Activated naive CD8-positive, alpha-beta T cell treated with anti-CD3 and anti-CD28 coated beads, Interleukin-2, amount 10 ng/mL, durations not matched to agents 7 days and 5 days (primary cell): ENCODE data around the gene SH2D1B. TPM values are rescaled to one million over a fixed set of nuclear protein-coding genes. Genes with fewer than 3 reads are reported as not detected.

Experiments used
- ATAC-seq: fragments of 150-1000 bp; cut with Tn5 transposase; one replicate; pipeline ENCODE4 v1.10.0; 2021; ENCODE audit warnings: low read depth, moderate library complexity
- POLR2A ChIA-PET: fragments of 350-600 bp; sonication (Branson Sonifier 250); formaldehyde crosslinking; loops from one replicate; lab custom pipeline; 2021; ENCODE audit warnings: antibody characterized with exemption; lab: Charles Lee
- DNase-seq: peaks from one replicate; pipeline ENCODE4 v3.0.0; 2021
- H3K27ac Mint-ChIP-seq: one replicate; pipeline ENCODE4 v1.8.0; 2022; ENCODE audit warnings: mild to moderate bottlenecking, mixed read lengths
- H3K27me3 Mint-ChIP-seq: one replicate; pipeline ENCODE4 v1.8.0; 2022; ENCODE audit warnings: mild to moderate bottlenecking, moderate library complexity, mixed read lengths
- H3K36me3 Mint-ChIP-seq: one replicate; pipeline ENCODE4 v1.8.0; 2021; ENCODE audit warnings: mild to moderate bottlenecking, mixed read lengths
- H3K4me1 Mint-ChIP-seq: one replicate; pipeline ENCODE4 v1.8.0; 2021; ENCODE audit warnings: mixed read lengths
- H3K4me3 Mint-ChIP-seq: one replicate; pipeline ENCODE4 v1.8.0; 2022; ENCODE audit warnings: mild to moderate bottlenecking, moderate library complexity, mixed read lengths
- H3K9me3 Mint-ChIP-seq: one replicate; pipeline ENCODE4 v1.8.0; 2021; ENCODE audit warnings: mixed read lengths
- total RNA-seq, 2 experiments: library from RNA; stranded (reverse); gene quantifications; one replicate each; pipeline ENCODE4 v1.2.3, GENCODE V29; 2021

SH2D1B gene
- total RNA-seq, 2 experiments from 2014 or later = not detected

DNA sequence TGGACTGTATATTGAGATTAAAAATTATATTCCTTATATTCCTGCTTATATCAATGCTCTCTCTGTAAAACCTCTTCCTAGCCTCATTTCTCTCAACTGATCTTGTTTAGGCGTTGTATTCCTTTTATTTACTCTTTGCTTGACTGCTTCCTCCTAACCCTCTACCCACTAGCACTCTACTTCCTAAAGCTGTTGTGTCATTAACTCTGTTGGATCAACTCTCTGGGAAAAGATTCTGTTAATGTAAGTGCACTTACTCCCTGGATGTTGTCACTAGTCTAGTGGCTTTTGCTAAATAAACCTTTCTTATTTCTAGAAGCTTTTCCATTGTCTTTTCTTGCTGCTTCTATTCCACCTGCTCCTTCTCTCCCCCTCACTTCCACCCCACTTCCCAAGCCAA, 41.8 kb downstream of the SH2D1B start:
- Mint-ChIP-seq H3K27ac (no peak overlapping the region), H3K4me1 (no peaks in the 10 kb centered on the region), H3K9me3 (no peaks in the 10 kb centered on the region), H3K27me3 (no peaks in the 10 kb centered on the region), H3K36me3 (no peaks in the 10 kb centered on the region), H3K4me3 (no peak overlapping the region)
- ATAC-seq (no peak), DNase-seq (no peak)
- POLR2A ChIA-PET = no interaction called here

DNA sequence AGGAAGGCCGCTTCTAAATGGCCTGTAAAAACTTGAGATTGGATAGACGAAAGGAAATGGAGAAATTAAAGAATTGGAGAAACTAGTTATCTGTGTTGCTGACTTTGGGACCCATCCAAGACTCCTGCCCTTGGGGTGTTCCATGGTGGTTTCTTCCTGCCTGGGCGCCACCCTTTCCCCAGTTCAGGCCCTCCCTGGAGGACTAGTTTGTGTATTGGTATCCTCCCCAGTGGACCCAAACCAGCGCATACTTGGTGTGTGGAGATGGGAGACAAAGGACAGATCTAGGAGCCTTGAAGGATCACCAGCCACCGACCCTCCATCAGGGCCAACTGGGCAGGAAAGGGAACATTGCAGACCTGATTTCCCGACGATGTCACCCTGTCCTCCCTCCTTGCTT, 42.4 kb downstream of the SH2D1B start:
- Mint-ChIP-seq H3K27ac (no peak overlapping the region), H3K4me3 (no peak overlapping the region), H3K4me1 (no peaks in the 10 kb centered on the region), H3K36me3 (no peaks in the 10 kb centered on the region), H3K9me3 (no peaks in the 10 kb centered on the region), H3K27me3 (no peaks in the 10 kb centered on the region)
- POLR2A ChIA-PET = no interaction called here
- DNase-seq = no peak
- ATAC-seq = no peak

DNA sequence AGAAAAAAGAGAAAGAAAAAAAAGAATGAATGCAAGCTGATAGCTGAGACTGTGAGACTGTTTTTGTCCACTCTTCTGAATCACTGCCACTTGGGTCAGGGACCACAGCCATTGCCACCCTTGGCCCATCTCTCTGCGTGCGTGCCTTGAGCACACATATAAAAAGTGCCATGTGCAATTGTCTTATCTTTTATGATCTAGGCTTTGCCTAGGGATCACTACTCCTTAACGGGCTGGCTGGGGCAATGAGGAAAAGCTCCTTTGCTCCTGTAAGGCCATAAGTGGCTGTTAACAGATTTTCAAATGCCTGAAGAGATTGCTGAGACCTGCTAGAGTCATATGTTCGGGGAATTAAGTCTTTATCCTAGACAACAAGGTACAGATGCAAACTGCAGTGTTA, 43.5 kb downstream of the SH2D1B start:
- DNase-seq (no peak), ATAC-seq (no peak)
- POLR2A ChIA-PET = no interaction called here
- no peaks in the 10 kb centered on the region for H3K9me3 Mint-ChIP-seq
- no peak overlapping the region for H3K27ac Mint-ChIP-seq
- no peaks in the 10 kb centered on the region for H3K27me3 Mint-ChIP-seq
- no peak overlapping the region for H3K4me3 Mint-ChIP-seq
- no peaks in the 10 kb centered on the region for H3K36me3 Mint-ChIP-seq
- H3K4me1 Mint-ChIP-seq = no peaks in the 10 kb centered on the region

DNA sequence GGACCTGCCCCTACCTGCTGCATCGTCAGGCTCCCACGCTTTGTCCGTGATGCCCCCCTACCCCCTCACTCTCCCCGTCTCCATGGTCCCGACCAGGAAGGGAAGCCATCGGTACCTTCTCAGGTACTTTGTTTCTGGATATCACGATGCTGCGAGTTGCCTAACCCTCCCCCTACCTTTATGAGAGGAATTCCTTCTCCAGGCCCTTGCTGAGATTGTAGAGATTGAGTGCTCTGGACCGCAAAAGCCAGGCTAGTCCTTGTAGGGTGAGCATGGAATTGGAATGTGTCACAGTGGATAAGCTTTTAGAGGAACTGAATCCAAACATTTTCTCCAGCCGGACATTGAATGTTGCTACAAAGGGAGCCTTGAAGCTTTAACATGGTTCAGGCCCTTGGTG, 44.2 kb downstream of the SH2D1B start:
- DNase-seq = no peak
- ATAC-seq = no peak
- no peak overlapping the region for H3K27ac Mint-ChIP-seq
- no peaks in the 10 kb centered on the region for H3K9me3 Mint-ChIP-seq
- H3K27me3 Mint-ChIP-seq = peaks cover 3% of the 10 kb centered on the region
- H3K36me3 Mint-ChIP-seq = no peaks in the 10 kb centered on the region
- POLR2A ChIA-PET = no interaction called here
- no peaks in the 10 kb centered on the region for H3K4me1 Mint-ChIP-seq
- no peak overlapping the region for H3K4me3 Mint-ChIP-seq

DNA sequence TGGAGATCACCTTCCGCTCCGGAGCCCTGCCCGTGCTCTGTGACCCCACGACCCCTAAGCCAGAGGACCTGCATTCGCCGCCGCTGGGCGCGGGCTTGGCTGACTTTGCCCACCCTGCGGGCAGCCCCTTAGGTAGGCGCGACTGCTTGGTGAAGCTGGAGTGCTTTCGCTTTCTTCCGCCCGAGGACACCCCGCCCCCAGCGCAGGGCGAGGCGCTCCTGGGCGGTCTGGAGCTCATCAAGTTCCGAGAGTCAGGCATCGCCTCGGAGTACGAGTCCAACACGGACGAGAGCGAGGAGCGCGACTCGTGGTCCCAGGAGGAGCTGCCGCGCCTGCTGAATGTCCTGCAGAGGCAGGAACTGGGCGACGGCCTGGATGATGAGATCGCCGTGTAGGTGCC, 44.9 kb downstream of the SH2D1B start:
- Mint-ChIP-seq H3K36me3 (no peaks in the 10 kb centered on the region), H3K27me3 (peaks cover 7% of the 10 kb centered on the region), H3K4me1 (no peaks in the 10 kb centered on the region), H3K27ac (no peak overlapping the region), H3K4me3 (no peak overlapping the region), H3K9me3 (no peaks in the 10 kb centered on the region)
- ATAC-seq (no peak), DNase-seq (no peak)
- POLR2A ChIA-PET = no interaction called here

DNA sequence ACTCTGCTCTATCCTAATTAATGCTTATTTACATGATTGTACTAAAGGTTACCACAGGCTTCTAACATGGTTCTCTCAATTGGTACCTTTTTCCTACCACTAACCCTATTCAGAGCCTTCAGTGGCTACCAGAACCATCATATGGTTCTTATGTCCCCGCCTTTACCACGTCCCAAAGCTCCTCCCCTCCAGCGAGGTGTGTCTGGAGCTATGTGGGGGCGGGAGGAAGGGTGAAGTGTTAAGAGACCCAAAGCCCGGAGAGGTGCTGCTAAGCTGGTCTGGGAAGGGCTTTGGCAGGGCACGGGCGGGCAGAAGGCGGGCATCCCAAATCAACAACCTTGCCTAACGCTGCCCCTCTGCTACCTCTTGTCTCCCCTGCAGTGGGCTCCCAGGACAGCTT, 45.3 kb downstream of the SH2D1B start:
- Mint-ChIP-seq H3K27me3 (peaks cover 8% of the 10 kb centered on the region), H3K9me3 (no peaks in the 10 kb centered on the region), H3K27ac (no peak overlapping the region), H3K36me3 (no peaks in the 10 kb centered on the region), H3K4me3 (no peak overlapping the region), H3K4me1 (no peaks in the 10 kb centered on the region)
- ATAC-seq (no peak), DNase-seq (no peak)
- POLR2A ChIA-PET = no interaction called here

DNA sequence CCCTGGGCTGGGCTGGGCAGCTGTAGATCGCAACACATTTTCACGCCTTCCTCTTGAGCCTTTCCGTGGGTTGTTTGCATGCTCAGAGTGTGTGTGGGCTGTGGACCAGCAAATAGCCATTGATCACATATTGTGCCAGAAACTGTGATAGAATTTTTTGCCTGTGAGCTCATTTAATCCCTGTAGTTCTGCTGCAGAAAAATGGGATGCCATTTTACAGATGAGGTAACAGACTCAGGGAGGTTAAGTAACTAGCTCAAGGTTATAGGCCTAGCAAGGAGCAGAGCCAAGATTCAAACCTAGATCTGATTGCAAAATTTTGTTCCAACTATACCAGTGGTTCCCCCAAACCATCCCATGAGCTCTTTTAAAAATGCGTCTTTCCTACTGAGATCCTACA, 45.8 kb downstream of the SH2D1B start:
- H3K9me3 Mint-ChIP-seq = no peaks in the 10 kb centered on the region
- ATAC-seq (no peak), DNase-seq (no peak)
- H3K27me3 Mint-ChIP-seq = peaks cover 8% of the 10 kb centered on the region
- no peaks in the 10 kb centered on the region for H3K36me3 Mint-ChIP-seq
- POLR2A ChIA-PET = no interaction called here
- H3K27ac Mint-ChIP-seq = no peak overlapping the region
- no peaks in the 10 kb centered on the region for H3K4me1 Mint-ChIP-seq
- H3K4me3 Mint-ChIP-seq = no peak overlapping the region

DNA sequence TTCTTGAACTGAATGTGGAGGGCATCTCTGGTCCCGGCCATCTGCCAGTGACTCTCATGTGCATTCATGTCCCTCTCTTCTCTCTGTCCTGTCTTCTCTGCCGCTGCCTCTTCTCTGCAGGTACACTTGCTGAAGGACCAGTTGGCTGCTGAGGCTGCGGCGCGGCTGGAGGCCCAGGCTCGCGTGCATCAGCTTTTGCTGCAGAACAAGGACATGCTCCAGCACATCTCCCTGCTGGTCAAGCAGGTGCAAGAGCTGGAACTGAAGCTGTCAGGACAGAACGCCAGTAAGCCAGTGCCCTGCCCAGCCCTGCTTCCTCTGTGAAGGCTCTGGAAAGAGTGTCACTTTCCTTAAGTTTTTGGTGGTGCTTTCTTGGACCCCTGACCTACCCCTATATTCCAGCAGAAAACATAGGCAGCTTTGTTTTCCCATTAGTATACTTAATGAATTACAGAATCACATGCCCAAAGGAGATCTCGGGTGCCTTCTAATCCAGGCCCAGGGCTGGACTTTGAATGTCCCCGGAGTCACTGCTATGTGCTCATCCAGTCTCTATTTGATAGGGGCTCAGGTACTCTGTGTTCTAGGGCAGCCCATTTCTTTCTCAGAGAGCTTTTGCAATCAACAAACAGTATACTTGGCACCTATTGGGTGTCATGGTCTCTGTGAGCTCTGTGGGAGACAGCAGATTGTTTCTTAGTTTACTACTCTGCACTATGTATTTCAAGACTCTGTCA, 46.5 kb downstream of the SH2D1B start:
- ATAC-seq (no peak), DNase-seq (no peak)
- POLR2A ChIA-PET = no interaction called here
- H3K27ac Mint-ChIP-seq = no peak overlapping the region
- no peak overlapping the region for H3K4me3 Mint-ChIP-seq
- H3K9me3 Mint-ChIP-seq = no peaks in the 10 kb centered on the region
- H3K27me3 Mint-ChIP-seq = peaks cover 8% of the 10 kb centered on the region
- H3K4me1 Mint-ChIP-seq = no peaks in the 10 kb centered on the region
- H3K36me3 Mint-ChIP-seq = no peaks in the 10 kb centered on the region

DNA sequence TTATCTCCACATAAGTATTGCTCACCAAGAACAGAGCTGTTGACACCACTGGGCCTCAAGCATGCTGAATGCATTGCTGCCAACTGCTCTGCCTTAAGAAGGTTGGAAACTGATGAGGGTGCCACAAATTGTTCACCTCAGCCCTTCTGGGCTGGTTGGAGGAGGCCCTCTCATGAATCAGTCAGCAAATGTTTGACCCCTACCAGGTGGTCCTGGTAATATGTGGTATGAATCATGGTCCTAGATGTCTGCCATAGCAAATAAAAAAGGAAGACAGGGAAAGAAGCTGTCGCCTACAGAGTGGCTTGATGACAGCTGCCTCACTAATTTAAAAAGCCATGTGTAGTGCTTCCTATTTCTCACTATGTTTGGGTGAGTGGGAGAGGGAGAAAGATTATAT, 47.4 kb downstream of the SH2D1B start:
- Mint-ChIP-seq H3K27ac (no peak overlapping the region), H3K9me3 (no peaks in the 10 kb centered on the region), H3K4me3 (no peak overlapping the region), H3K36me3 (no peaks in the 10 kb centered on the region), H3K27me3 (peaks cover 8% of the 10 kb centered on the region), H3K4me1 (no peaks in the 10 kb centered on the region)
- ATAC-seq = no peak
- POLR2A ChIA-PET = no interaction called here
- DNase-seq = no peak

DNA sequence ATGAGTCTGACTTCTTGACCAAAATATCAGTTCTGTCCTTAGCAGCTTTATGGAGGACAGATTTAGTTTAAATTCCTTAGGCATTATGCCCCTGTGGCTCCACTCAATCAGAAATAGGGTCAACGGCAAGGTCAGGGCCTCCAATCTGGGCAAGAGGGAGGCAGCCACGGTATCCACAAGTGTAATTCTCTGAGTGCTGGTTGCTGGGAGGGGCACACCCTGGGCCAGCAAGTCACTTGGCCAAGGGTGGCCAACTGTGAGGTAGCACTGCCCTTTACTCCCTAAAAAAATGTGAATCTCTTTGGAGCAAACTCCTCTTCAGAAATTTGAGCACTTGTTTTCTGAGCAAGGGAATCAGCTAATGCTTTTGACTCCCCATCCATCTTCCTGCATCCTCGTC, 48.1 kb downstream of the SH2D1B start:
- Mint-ChIP-seq H3K36me3 (no peaks in the 10 kb centered on the region), H3K4me1 (no peaks in the 10 kb centered on the region), H3K27ac (no peak overlapping the region), H3K27me3 (peaks cover 8% of the 10 kb centered on the region), H3K4me3 (no peak overlapping the region), H3K9me3 (no peaks in the 10 kb centered on the region)
- no peak for ATAC-seq
- no peak for DNase-seq
- POLR2A ChIA-PET = no interaction called here

DNA sequence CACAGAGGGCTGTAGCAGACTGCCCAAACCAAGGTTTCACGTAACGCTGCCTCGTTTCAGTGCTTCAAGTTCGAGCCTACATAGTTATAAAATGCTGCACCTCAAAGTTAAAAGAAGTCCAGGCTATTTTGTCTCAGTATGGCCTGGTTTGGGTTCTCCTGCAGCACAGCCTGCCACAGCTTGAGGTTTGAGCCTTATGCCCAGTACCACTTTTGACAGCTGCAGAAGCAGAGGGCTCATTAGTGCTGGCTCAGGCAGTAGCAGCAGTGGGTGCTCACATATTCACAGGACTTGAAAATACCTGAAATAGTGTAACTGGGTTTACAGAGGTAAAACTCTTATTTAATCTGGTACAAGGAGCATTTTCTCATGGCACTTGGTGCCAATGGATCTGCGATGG, 50.6 kb downstream of the SH2D1B start:
- H3K4me3 Mint-ChIP-seq = no peak overlapping the region
- ATAC-seq (no peak), DNase-seq (no peak)
- no peaks in the 10 kb centered on the region for H3K9me3 Mint-ChIP-seq
- H3K27ac Mint-ChIP-seq = no peak overlapping the region
- H3K36me3 Mint-ChIP-seq = no peaks in the 10 kb centered on the region
- H3K27me3 Mint-ChIP-seq = peaks cover 8% of the 10 kb centered on the region
- H3K4me1 Mint-ChIP-seq = no peaks in the 10 kb centered on the region
- POLR2A ChIA-PET = no interaction called here

DNA sequence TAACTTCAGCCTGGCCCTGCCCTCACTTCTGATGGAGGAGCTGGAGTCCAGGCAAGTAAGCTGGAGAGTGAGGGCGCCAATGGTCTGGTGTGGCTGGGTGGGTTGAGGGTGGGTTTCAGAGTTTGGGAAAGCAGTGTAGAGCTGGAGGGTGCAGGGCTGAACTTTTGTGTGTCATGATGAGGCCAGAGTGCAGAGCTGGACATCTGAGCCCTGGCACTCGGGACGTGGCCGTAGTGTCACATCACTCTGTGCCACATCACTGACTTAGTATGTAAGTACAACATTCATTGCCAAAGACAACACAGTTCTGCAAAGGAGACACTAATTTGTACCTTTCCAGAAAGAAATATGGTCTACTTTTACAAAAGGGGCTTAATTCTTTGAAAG, 51.1 kb downstream of the SH2D1B start:
- Mint-ChIP-seq H3K9me3 (no peaks in the 10 kb centered on the region), H3K4me3 (no peak overlapping the region), H3K4me1 (no peaks in the 10 kb centered on the region), H3K27me3 (peaks cover 8% of the 10 kb centered on the region), H3K36me3 (no peaks in the 10 kb centered on the region), H3K27ac (no peak overlapping the region)
- POLR2A ChIA-PET = no interaction called here
- ATAC-seq (no peak), DNase-seq (no peak)

DNA sequence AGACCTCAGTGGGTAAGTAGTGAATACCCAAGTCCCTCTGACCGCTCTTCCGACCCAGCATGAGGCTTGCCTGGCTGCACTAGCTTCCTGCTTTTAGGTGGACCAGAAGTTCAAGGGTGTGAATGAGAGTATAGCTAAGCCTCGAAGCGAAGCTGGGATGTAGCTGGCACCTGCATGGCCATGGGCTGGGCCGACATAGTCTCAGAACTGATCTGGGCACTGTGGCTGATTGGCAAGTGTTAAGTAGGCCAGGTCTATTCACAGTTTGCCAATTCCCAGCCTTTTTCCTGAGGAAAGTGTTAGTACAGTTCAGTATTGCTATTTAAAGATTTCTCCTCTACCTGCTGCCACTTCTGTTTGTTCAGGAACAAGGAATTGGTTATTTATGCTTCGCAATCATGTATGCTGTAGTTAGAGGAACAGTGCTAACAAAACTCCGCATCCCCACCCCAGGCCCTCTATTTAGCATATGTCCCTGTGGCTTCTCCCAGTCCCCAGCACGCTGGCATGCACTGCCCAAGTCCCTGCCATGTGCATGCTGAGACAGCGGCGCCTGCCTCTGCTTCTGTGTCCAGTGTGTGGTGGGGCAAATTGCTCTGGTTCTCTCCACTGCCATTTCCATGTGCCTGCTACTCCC, 51.6 kb downstream of the SH2D1B start:
- no peaks in the 10 kb centered on the region for H3K9me3 Mint-ChIP-seq
- H3K36me3 Mint-ChIP-seq = no peaks in the 10 kb centered on the region
- POLR2A ChIA-PET = no interaction called here
- peaks cover 8% of the 10 kb centered on the region for H3K27me3 Mint-ChIP-seq
- ATAC-seq (no peak), DNase-seq (no peak)
- no peak overlapping the region for H3K27ac Mint-ChIP-seq
- no peaks in the 10 kb centered on the region for H3K4me1 Mint-ChIP-seq
- no peak overlapping the region for H3K4me3 Mint-ChIP-seq

DNA sequence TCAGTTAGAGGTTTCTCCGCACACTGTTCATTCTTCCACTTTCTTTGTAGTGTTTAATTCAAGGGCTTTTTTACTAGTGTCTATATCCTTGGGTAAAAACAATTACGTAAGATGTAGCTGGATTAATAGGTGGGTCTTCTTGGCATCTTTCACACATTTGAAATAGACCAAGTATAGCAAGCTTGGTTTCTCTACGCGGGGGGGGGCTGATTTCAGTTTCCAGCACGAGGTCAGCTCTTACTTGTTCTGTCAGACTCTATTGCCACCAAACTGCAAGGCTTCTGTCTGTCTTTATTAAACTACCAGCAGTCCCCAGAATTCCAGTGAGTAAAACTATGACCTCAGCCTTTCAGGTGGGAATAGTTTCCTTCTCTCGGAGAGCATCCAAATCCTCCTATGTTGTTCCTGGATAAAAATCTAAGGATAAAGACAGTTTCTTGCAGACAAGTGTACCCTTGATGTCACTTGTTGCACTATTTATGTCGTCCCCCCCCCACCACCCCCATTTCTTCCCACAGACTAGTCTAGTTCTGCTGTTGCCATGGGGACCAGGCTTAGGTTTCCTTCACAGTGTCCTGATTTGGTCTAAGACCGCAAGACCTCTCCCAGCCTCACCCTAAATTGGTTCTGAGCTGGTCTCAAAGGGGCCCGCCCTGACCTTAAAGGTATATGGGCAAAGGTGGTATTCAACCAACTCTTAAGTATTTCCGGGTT, 52.3 kb downstream of the SH2D1B start:
- H3K4me1 Mint-ChIP-seq = no peaks in the 10 kb centered on the region
- H3K36me3 Mint-ChIP-seq = no peaks in the 10 kb centered on the region
- DNase-seq = no peak
- ATAC-seq = no peak
- H3K9me3 Mint-ChIP-seq = no peaks in the 10 kb centered on the region
- H3K27me3 Mint-ChIP-seq = peaks cover 8% of the 10 kb centered on the region
- POLR2A ChIA-PET = no interaction called here
- no peak overlapping the region for H3K27ac Mint-ChIP-seq
- no peak overlapping the region for H3K4me3 Mint-ChIP-seq
